Measurements from ENCODE around the gene GPS1.
"Not testable (repeated sequence)": the region's sequence is repeated elsewhere in the genome, so short reads cannot be mapped to it uniquely, and the experiment has no call there.

GPS1 gene

GRCh38 chr17:82028966-82029365 is 22.7 kb upstream of the GPS1 start:
- no peak for DNase-seq

GRCh38 chr17:82029391-82029790 is 22.3 kb upstream of the GPS1 start:
- DNase-seq = no peak

GRCh38 chr17:82029990-82030469 is 21.7 kb upstream of the GPS1 start:
- no peak for DNase-seq

- DNase-seq = peak; percentile 53 to 63
These were observed 21.0 kb upstream of the GPS1 start for GRCh38 chr17:82030470-82031302.

- DNase-seq = peak in 1 of 2 experiments; percentile 5
These were observed 20.3 kb upstream of the GPS1 start, which contains the start of gene RAC3 for GRCh38 chr17:82031303-82031884. Gene RAC3, plus strand, starts transcription at chr17:82031678. Its CDS starts 84 bp downstream, at chr17:82031762.

- DNase-seq = peak in 1 of 2 experiments; percentile 14
These were observed 19.6 kb upstream of the GPS1 start for GRCh38 chr17:82031885-82032627.

- no peak for DNase-seq
These were observed 18.2 kb upstream of the GPS1 start for GRCh38 chr17:82033359-82034085.

GRCh38 chr17:82034371-82035011 is 17.2 kb upstream of the GPS1 start:
- no peak for DNase-seq

- no peak for DNase-seq
These were observed 16.2 kb upstream of the GPS1 start for GRCh38 chr17:82035488-82035887.

GRCh38 chr17:82035956-82036633 is 15.6 kb upstream of the GPS1 start:
- no peak for DNase-seq

- DNase-seq = no peak
These were observed 15.0 kb upstream of the GPS1 start for GRCh38 chr17:82036634-82037091.

GRCh38 chr17:82037092-82037888 is 14.4 kb upstream of the GPS1 start, which contains the start of gene DCXR:
Gene DCXR, minus strand, starts transcription at chr17:82037697. Its CDS starts 15 bp downstream, at chr17:82037682.
- peak; percentile 86 to 95 for DNase-seq

- no peak for DNase-seq
These were observed 13.9 kb upstream of the GPS1 start for GRCh38 chr17:82037889-82038195.

GRCh38 chr17:82038796-82039409 is 12.8 kb upstream of the GPS1 start:
- DNase-seq = not testable (repeated sequence)

- DNase-seq = no peak
These were observed 11.9 kb upstream of the GPS1 start for GRCh38 chr17:82039695-82040299.

- DNase-seq = no peak
These were observed 10.4 kb upstream of the GPS1 start for GRCh38 chr17:82041144-82041814.

- DNase-seq = no peak
These were observed 9.0 kb upstream of the GPS1 start for GRCh38 chr17:82042649-82043048.

- DNase-seq = no peak
These were observed 8.2 kb upstream of the GPS1 start for GRCh38 chr17:82043507-82043906.

GRCh38 chr17:82045936-82046484 is 5.7 kb upstream of the GPS1 start:
- DNase-seq = no peak
